Right renal pelvis (tissue), 4 donors: ENCODE measurements around the gene SAT1. TPM values are rescaled to one million over a fixed set of nuclear protein-coding genes. Genes with fewer than 3 reads are reported as not detected.

ENCODE experiments used
- DNase-seq, 4 donors: peaks; one replicate each; pipeline ENCODE4 v3.0.0-alpha.2; 2013; ENCODE audit warnings: low read depth in 4 of 4, low spot score in 3 of 4, missing footprints in 1 of 4
- polyA plus RNA-seq, 4 donors: library from polyadenylated mRNA; unstranded; fragments of 120-200 nt; gene quantifications; one replicate each; pipeline ENCODE4 v1.2.1, GENCODE V29; 2013; ENCODE audit not compliant: insufficient read length in 4 of 4

SAT1 gene
- polyA plus RNA-seq, 4 donors = 276 to 291 (median 283) TPM

DNA sequence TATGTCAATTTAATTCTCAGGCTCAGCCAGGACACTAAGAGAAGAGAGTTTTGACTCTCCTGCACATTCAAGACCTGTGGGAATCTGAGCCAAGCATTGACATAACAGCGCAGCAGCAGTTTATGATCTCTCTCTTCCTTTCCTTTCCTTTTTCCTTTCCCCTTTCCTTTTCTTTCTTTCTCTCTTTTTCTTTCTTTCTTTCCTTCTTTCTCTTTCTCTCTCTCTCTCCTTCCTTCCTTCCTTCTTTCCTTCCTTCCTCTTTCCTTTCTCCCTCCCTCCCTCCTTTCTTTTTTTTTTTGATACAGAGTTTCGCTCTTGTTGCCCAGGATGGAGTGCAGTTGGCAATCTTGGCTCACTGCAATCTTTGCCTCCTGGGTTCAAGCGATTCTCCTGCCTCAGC, 21.6 kb downstream of the SAT1 start:
- no peak for DNase-seq

GRCh38 chrX:23805389-23805788, 22.4 kb downstream of the SAT1 start:
- no peak for DNase-seq

GRCh38 chrX:23810279-23810678, 27.3 kb downstream of the SAT1 start:
- no peak for DNase-seq

- no peak for DNase-seq
Measured at GRCh38 chrX:23811108-23811651, 28.2 kb downstream of the SAT1 start.

DNA sequence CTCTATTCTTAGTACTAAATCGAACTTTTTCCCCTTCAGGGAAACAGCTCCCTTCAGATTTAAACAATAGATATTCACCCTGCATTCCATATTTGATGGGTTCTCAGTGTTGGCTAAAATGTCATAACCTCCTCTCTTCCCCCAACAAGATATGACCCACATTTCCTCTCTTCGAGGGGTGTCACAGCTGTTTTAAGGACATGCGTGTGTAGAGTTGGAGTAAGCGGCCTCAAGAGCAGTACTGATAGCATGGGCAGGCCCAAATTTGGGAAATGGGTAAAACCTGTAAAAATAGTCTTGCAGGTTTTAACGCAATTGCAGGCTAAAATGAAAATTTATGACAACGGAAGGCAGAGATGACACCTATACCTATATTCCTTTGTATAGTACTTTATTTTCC, 28.7 kb downstream of the SAT1 start:
- no peak for DNase-seq

DNA sequence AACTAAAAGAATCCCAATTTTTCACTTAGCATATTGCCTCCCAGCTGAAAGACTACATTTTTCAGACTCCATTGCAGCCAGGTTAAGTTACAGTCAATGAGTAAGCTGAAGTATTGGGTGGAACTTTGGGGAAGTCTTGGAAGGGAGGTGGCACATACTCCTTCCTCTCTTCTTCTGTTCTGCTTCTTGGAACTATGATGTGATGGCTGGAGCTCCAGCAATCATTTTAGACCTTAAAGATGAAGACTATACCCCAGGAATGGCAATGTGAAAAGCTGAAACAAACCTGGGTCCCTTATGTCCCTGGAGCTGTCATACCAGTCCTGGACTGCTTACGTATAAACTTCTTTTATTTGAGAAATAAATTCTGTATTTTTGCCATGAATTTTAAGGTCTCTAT, 30.8 kb downstream of the SAT1 start:
- DNase-seq = no peak

- DNase-seq = no peak
Measured at GRCh38 chrX:23815376-23815775, 32.4 kb downstream of the SAT1 start.

DNA sequence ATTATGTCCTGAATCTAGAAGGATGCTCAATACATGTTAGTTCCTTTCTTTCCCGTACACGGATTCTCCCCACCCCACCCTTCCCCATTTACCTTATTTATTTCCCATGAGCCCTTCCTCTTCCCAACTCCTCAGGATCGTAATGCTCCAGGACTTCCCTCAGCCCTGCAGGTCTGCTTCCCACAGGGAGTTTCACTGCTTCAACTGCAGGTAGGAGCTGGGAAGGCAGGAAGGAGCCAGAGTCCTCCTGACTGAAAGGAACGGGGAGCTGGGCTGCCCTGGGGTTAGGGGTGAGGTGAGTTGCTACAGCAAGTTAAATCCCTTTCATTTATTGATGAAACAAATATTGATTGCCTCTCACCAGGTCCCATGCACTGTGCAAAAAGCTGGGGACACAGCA, 33.2 kb downstream of the SAT1 start:
- no peak for DNase-seq

GRCh38 chrX:23817979-23818336, 35.0 kb downstream of the SAT1 start:
- DNase-seq = no peak

DNA sequence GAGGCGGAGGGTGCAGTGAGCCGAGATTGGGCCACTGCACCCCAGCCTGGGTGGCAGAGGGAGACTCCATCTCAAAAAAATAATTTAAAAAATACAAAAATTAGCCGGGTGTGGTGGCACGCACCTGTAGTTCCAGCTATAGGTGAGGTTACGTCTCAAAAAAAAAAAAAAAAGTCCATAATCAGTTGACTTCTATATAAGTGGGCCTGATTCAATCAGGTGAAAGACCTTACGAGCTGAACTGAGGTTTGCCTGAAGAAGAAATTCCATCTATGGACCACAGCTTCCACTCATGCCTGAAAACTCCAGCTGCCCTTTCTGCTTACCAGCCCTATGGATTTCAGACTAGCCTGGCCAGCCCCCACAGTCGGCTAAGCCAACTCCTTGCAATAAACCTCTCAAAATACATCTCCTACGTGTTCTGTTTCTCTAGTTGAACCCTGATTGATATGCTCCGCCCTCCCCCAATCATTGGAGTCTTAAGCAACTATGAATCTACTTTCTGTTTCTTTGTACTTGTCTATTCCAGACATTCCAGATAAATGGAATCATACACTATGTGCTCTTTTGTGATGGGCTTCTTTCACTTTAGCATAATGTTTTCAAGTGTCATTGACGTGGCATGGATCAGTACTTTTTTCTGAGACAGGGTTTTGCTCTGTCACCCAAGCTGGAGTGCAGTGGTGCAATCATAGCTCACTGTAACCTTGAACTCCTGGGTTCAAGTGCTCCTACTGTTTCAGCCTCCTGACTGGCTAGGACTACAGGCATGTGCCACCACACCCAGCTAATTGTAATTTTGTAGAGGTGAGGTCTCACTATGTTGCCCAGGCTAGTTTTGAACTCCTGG, 36.6 kb downstream of the SAT1 start:
- no peak for DNase-seq

DNA sequence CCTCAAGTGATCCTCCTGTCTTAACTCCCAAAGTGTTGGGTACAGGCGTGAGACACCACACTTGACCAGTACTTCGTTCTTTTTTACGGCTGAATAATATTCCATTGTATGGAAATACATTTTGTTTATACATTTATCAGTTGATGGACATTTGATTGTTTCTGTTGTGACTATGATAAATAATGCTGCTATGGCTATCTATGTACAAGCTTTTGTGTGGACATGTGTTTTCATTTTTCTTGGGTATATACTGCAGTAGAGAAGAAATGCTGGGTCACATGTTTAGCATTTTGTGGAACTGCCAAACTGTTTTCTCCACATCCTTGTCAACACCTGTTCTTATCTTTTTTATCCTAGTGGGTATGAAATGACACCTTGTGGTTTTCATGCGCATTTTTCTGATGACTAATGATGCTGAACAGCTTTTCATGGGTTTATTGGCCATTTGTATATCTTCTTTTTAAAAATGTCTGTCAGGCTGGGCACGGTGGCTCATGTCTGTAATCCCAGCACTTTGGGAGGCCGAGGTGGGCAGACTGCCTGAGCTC, 37.3 kb downstream of the SAT1 start:
- DNase-seq = no peak

DNA sequence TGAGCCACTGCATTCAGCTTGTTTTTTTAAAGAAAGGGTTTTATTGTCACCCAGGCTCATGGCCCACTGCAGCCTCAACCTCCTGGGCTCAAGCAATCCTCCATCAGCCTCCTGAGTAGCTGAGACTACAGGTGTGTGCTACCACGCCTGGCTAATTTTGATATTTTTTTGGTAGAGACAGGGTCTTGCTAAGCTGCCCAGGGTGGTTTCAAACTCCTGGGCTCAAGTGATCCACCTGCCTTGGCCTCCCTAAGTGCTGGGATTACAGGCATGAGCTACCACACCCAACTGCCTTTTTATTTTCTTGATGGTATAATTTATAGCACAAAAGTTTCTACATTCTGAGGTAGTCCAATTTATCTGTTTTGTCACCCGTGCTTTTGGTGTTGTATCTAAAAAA, 38.9 kb downstream of the SAT1 start:
- DNase-seq = no peak

GRCh38 chrX:23822397-23822796, 39.4 kb downstream of the SAT1 start:
- no peak for DNase-seq

- no peak for DNase-seq
Measured at GRCh38 chrX:23822841-23823240, 39.9 kb downstream of the SAT1 start.

GRCh38 chrX:23825675-23826074, 42.7 kb downstream of the SAT1 start:
- no peak for DNase-seq

GRCh38 chrX:23826216-23826615, 43.2 kb downstream of the SAT1 start:
- no peak for DNase-seq

DNA sequence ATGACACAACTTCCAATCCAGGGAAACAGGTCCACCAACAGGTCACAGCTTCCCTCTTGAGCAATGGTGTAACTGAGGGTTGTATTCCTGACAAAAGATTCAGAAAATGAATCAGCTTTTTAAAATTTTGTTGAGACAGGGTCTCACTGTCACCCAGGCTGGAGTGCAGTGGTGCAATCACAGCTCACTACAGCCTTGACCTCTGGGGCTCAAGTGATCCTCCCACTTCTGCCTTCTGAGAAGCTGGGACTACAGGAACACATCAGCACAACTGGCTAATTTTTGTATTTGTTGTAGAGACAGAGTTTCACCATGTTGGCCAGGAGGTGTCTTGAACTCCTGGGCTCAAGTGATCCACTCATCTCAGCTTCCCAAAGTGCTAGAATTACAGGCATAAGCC, 43.7 kb downstream of the SAT1 start:
- no peak for DNase-seq

DNA sequence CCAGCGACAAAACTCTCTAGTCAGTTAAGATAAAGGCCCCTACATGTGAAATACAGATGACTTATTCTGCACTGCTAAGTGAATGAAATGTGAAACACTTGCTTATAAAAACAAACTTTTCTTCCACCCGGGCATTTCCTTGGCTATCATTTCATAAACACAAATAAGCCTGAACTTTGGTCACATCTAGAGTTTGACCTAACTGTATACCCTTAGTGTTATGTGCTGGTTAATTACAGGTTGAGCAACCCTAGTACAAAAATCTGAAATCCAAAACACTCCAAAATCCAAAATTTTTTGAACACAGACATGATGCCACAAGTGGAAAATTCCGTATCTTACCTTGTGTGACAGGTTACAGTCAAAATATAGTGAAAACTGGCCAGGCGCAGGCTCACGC, 45.9 kb downstream of the SAT1 start:
- no peak for DNase-seq

DNA sequence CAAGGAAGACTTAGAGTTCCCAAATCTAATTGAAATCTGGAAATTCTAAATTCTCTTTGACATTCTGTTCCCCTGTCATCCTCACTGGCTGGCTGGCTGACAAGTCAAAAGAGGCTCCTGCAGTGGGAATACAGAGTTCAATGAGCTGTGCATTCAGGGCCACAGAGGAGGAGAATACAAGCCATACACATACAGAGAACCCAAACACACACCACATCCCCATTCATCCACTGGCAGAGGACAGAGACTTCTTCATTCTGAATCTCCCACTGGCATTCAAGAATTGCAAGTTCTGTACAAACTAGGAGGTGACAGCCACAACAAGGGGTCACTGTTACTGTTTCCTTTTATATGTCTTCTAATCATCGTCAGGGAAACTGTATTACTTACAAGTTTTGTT, 49.7 kb downstream of the SAT1 start:
- no peak for DNase-seq
